ENCODE measurements around the gene ZBTB12. TPM values are rescaled to one million over a fixed set of nuclear protein-coding genes. Genes with fewer than 3 reads are reported as not detected.

The ZBTB12 gene
- total and polyA plus RNA-seq, 2 of the 8 experiments (the other 6 are each of a cell fraction or from before 2014, with no cell fraction given), result 20.7 to 40.8 TPM

- FAIRE-seq, result no peak
- H3K79me1 ChIP-seq (ENCODE audit: low read depth, low read length), result peaks cover 2% of the 10 kb centered on the region
- no peak within 1 kb of the TSS for H3K23ac ChIP-seq (ENCODE audit: insufficient read length)
- H3K56ac ChIP-seq (replicated peaks; ENCODE audit: insufficient read length, low read depth, low read length), result peak within 1 kb of the TSS; percentile 73
- ChIA-PET POLR2A (ENCODE audit: partially characterized antibody) (interaction anchor here (0.7 to 3.6 kb wide), 30 partner anchors 9 to 260 kb away, joined by 3 to 40 read pairs (median 5); partner anchors contain the start of genes DXO, GPANK1, HSPA1B and MSH5), CTCF (ENCODE audit: partially characterized antibody) (interaction anchor here (0.6 to 2.1 kb wide), 10 partner anchors 9 to 160 kb away, joined by 3 to 11 read pairs (median 4); no protein-coding TSS in a partner anchor)
- H2BK20ac ChIP-seq (ENCODE audit: low read length), result no peak within 1 kb of the TSS
- peak within 1 kb of the TSS; percentile 80 for H4K91ac ChIP-seq (replicated peaks; ENCODE audit: insufficient read length, low read length)
- H3K27me3 ChIP-seq (replicated peaks in 1 of 4; ENCODE audit: control insufficient read depth in 3 of 4, extremely low read depth in 1 of 4, insufficient read depth in 3 of 4, low read length in 3 of 4), result no peaks in the 10 kb centered on the region
- H3K36me3 ChIP-seq (ENCODE audit: control insufficient read depth in 2 of 4, insufficient read depth in 4 of 4, low read length in 3 of 4), result peaks cover 13 to 35% (median 30%) of the 10 kb centered on the region in 4 experiments
- H3K4me2 ChIP-seq (ENCODE audit: insufficient read depth in 1 of 2, low read depth in 2 of 2, low read length in 2 of 2), result peak within 1 kb of the TSS; percentile 85 to 92
- H2BK12ac ChIP-seq (ENCODE audit: low read depth, low read length), result no peak within 1 kb of the TSS
- peak in 1 of 2 experiments; percentile 89 for DNase-seq (ENCODE audit: low read depth in 1 of 2, low spot score in 2 of 2)
- H3K14ac ChIP-seq (ENCODE audit: insufficient read length), result no peak within 1 kb of the TSS
- peak within 1 kb of the TSS; percentile 93 for H3K18ac ChIP-seq (ENCODE audit: extremely low read depth, low read length)
- peak within 1 kb of the TSS; percentile 27 for H3K4ac ChIP-seq (replicated peaks; ENCODE audit: insufficient read length, low read depth, low read length)
- H2AK5ac ChIP-seq (ENCODE audit: low read depth, low read length), result 0 out of 2 replicates have a peak within 1 kb of the TSS, but pooled peaks have one; percentile 20
- no peak within 1 kb of the TSS for H2BK15ac ChIP-seq (ENCODE audit: low read length)
- peaks cover 0 to 17% of the 10 kb centered on the region in 2 experiments; a peak in 2 of 4 replicates for H3K79me2 ChIP-seq (ENCODE audit: control insufficient read depth in 1 of 2, insufficient read depth in 2 of 2, low read length in 2 of 2)
- no peaks in the 10 kb centered on the region for H3K9me3 ChIP-seq (ENCODE audit: insufficient read depth in 2 of 2, low read depth in 1 of 2, low read length in 1 of 2)
- H3K9ac ChIP-seq (replicated peaks in 1 of 4; ENCODE audit: extremely low read depth in 1 of 4, low read depth in 3 of 4, low read length in 3 of 4), result peak within 1 kb of the TSS; percentile 62 to 88 (median 79)
- H4K5ac ChIP-seq (ENCODE audit: insufficient read length, low read depth, low read length), result peak within 1 kb of the TSS; percentile 82
- H3K23me2 ChIP-seq (ENCODE audit: low read depth, low read length), result peaks cover 13% of the 10 kb centered on the region
- H4K20me1 ChIP-seq (replicated peaks in 1 of 2; ENCODE audit: control insufficient read depth in 1 of 2, insufficient read depth in 2 of 2, low read length in 2 of 2), result peaks cover 1 to 5% of the 10 kb centered on the region in 2 experiments
- no peak within 1 kb of the TSS for H2BK120ac ChIP-seq (replicated peaks; ENCODE audit: low read depth, low read length)
- peak within 1 kb of the TSS; percentile 93; the same call in 1 of the 2 replicates for H4K8ac ChIP-seq (ENCODE audit: extremely low read depth, insufficient read depth, low read length)
- H2BK5ac ChIP-seq (ENCODE audit: low read depth, low read length), result peak within 1 kb of the TSS; percentile 20
- H3K4me3 ChIP-seq (ENCODE audit: extremely low read depth in 1 of 4, insufficient read depth in 2 of 4, low read depth in 3 of 4, low read length in 4 of 4), result peak within 1 kb of the TSS; percentile 74 to 97 (median 82)
- H2AFZ ChIP-seq (ENCODE audit: low read length), result peak within 1 kb of the TSS; percentile 78; the same call in 1 of the 2 replicates
- peaks cover 0 to 14% (median 6%) of the 10 kb centered on the region in 4 experiments; a peak in 6 of 7 replicates for H3K4me1 ChIP-seq (replicated peaks in 1 of 4; ENCODE audit: control insufficient read depth in 3 of 4, insufficient read depth in 4 of 4, low read length in 3 of 4)
- H3K27ac ChIP-seq (ENCODE audit: low read depth, low read length), result peak within 1 kb of the TSS; percentile 55; the same call in 1 of the 2 replicates
- WGBS, 2 experiments (ENCODE audit: extremely low coverage in 1 of 2, insufficient coverage in 1 of 2, insufficient read length in 1 of 2, insufficient replicate concordance in 2 of 2, low coverage in 1 of 2, low lambda C conversion rate in 2 of 2, missing lambda C conversion rate in 1 of 2), result 2% methylated on average over 48 of the region's 49 CpGs; no CpG with 5 or more reads in 1 of the 2 experiments
- TF ChIP-seq FOSL1 (IDR thresholded peaks at IDR 0.05; ENCODE audit: insufficient read depth, low read depth, low read length) (no peak), SAP30 (IDR thresholded peaks at IDR 0.05; ENCODE audit: insufficient read depth, insufficient replicate concordance, low read length) (peak; percentile 89), BACH1 (IDR thresholded peaks at IDR 0.05; ENCODE audit: low read length) (no peak), ATF3 (IDR thresholded peaks at IDR 0.05; ENCODE audit: insufficient read depth, low read depth, low read length) (peak; percentile 61; the same call in 1 of the 2 replicates), RBBP5 (IDR thresholded peaks at IDR 0.05; ENCODE audit: borderline replicate concordance, low read depth, low read length) (no peak), TBP (IDR thresholded peaks at IDR 0.05; ENCODE audit: low read depth, low read length) (peak; percentile 79), TEAD4 (IDR thresholded peaks at IDR 0.05; ENCODE audit: low read depth, low read length) (peak; percentile 68), USF2 (IDR thresholded peaks at IDR 0.05; ENCODE audit: low read length) (peak; percentile 91), RXRA (IDR thresholded peaks at IDR 0.05; ENCODE audit: insufficient read depth, low read depth, low read length) (no peak)
Observed at GRCh38 chr6:31897612-31898382, 4.1 kb downstream of the ZBTB12 start, which contains the start of gene EHMT2. Gene EHMT2, minus strand, starts transcription at chr6:31897698. Its CDS starts 21 bp downstream, at chr6:31897677.
